Prostate gland (tissue), 2 donors: ENCODE data around the gene MAPK9. TPM values are rescaled to one million over a fixed set of nuclear protein-coding genes. Genes with fewer than 3 reads are reported as not detected.
"Not testable (repeated sequence)": the region's sequence is repeated elsewhere in the genome, so short reads cannot be mapped to it uniquely, and the experiment has no call there.

Experiments used
- DNase-seq: peaks from one replicate; pipeline ENCODE4 v3.0.0-alpha.2; 2019; ENCODE audit warnings: low spot score
- H3K27ac ChIP-seq, 2 donors: fragments of 200-600 bp; sonication (generic); 2 replicates each; pipeline ENCODE4 v1.5.1; 2017 to 2019
- H3K27me3 ChIP-seq: fragments of 200-600 bp; sonication (generic); replicated peaks from 2 replicates; pipeline ENCODE4 v1.5.1; 2019; ENCODE audit not compliant: insufficient read depth
- H3K36me3 ChIP-seq, 2 donors: fragments of 200-600 bp; sonication (generic); 1 replicate in 1 of 2; 2 replicates in 1 of 2; pipeline versions ENCODE4 v1.5.1 to v1.8.1; 2017 to 2019
- H3K4me1 ChIP-seq: fragments of 200-600 bp; sonication (generic); replicated peaks from 2 replicates; pipeline ENCODE4 v1.5.1; 2019
- H3K4me3 ChIP-seq, 2 donors: fragments of 200-600 bp; sonication (generic); 2 replicates each; pipeline ENCODE4 v1.5.1; 2017 to 2019
- H3K9me3 ChIP-seq: fragments of 200-600 bp; sonication (generic); 2 replicates; pipeline ENCODE4 v1.5.1; 2017
- POLR2A ChIP-seq: fragments of 450-650 bp; IDR thresholded peaks from one replicate; pipeline ENCODE4 v1.6.1; 2016; ENCODE audit warnings: antibody characterized with exemption, mild to moderate bottlenecking
- POLR2AphosphoS5 ChIP-seq: sonication (generic); formaldehyde crosslinking; IDR thresholded peaks from one replicate; pipeline ENCODE4 v1.6.1; 2017; ENCODE audit warnings: antibody characterized with exemption
- WGBS: methylation state at CpG from one replicate; pipeline ENCODE4 v1.1.5; 2018; 5-methylcytosine and 5-hydroxymethylcytosine counted together
- intact Hi-C: fragments of 100-400 bp; cut with DNase I; formaldehyde crosslinking; loops from one replicate; pipeline ENCODE4 v1.14.2; 2022
- total RNA-seq, 2 donors: library from RNA; depleted of rRNA; stranded (reverse); fragments of >200 nt; gene quantifications; one replicate each; pipeline ENCODE4 v1.1.0, GENCODE V29; 2016
- TF ChIP-seq, protein P1 (sequence below), 4 experiments: fragments of 200-600 bp in 2 of 4; fragments of 450-650 bp in 2 of 4; sonication (generic) in 2 of 4; IDR thresholded peaks; 1 replicate in 3 of 4; 2 replicates in 1 of 4; pipeline ENCODE4 v1.5.1; 2016 to 2019; ENCODE audit warnings: antibody characterized with exemption in 4 of 4, mild to moderate bottlenecking in 2 of 4, moderate library complexity in 2 of 4

The MAPK9 gene
- total RNA-seq, 2 donors from 2014 or later = 28.8 to 38.5 TPM

DNA sequence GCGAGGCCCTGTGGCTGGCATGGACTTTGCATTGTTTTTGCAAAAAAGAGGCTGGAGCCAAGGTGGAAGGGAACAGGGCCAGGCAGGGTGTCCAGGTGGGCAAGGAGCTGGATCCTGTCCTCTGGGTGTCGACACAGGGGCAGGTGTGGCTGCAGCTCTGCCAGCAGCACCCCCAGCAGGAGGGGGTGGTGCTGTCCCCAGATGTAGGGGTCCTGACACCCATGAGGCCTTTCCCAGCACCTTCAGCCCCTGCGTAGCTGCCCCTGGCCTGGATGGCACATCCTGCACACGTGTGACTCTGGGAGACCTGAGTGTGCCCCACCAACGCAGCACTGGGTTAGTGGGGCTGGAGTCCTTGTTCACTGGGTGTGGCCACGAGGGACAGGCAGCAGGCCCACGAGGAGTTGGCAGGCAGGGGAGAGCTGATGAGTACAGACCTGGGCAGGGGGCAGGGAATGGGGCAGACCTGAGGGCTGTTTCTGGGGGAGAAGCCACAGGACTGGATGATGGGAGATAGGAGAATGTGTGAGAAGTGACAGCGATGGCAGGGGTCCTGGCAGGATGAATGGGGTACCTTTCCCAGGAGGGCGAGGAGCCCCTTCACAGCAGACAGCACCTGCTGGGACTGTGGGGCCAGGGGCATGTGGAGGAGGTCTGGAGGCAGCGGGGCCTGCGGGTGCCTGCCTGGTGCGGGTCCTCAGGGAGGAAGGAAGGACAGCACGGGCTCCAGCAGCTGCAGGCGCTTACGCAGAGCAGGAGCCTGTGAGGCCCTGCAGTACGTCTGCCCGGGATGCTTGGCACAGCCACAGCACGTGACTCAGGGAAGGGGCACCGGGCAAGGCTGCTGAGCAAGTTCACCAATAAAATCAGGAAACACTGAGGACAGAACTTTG is 79.3 kb downstream of the MAPK9 start:
- DNase-seq = peak; percentile 35
- Histone ChIP-seq H3K27ac (no peak overlapping the region), H3K36me3 (no peaks in the 10 kb centered on the region), H3K27me3 (no peaks in the 10 kb centered on the region), H3K4me1 (no peaks in the 10 kb centered on the region), H3K9me3 (no peaks in the 10 kb centered on the region), H3K4me3 (no peak overlapping the region)
- 25% methylated on average over 18 of the region's 19 CpGs for WGBS
- TF ChIP-seq POLR2AphosphoS5 = peak; percentile 35
- TF ChIP-seq, protein P1, sequence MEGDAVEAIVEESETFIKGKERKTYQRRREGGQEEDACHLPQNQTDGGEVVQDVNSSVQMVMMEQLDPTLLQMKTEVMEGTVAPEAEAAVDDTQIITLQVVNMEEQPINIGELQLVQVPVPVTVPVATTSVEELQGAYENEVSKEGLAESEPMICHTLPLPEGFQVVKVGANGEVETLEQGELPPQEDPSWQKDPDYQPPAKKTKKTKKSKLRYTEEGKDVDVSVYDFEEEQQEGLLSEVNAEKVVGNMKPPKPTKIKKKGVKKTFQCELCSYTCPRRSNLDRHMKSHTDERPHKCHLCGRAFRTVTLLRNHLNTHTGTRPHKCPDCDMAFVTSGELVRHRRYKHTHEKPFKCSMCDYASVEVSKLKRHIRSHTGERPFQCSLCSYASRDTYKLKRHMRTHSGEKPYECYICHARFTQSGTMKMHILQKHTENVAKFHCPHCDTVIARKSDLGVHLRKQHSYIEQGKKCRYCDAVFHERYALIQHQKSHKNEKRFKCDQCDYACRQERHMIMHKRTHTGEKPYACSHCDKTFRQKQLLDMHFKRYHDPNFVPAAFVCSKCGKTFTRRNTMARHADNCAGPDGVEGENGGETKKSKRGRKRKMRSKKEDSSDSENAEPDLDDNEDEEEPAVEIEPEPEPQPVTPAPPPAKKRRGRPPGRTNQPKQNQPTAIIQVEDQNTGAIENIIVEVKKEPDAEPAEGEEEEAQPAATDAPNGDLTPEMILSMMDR (IDR thresholded peaks at IDR 0.05) = no peak
- intact Hi-C loops = no loop called here

DNA sequence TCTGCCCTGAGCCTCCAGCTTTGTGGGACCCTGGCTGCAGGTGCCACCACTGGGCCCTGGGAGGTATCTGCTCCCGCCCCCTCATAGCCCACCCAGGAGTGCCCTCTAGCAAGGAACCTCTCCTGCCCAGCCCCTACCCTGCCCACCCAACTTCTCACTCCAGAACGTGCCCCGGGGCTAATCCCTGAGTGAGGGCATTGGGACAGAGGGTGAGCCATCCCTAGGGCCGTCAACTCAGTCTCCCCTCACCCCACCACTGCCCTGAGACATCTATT is 80.2 kb downstream of the MAPK9 start:
- intact Hi-C loops = no loop called here
- DNase-seq = no peak
- Histone ChIP-seq H3K4me1 (no peaks in the 10 kb centered on the region), H3K27ac (no peak overlapping the region), H3K9me3 (no peaks in the 10 kb centered on the region), H3K4me3 (no peak overlapping the region), H3K27me3 (no peaks in the 10 kb centered on the region), H3K36me3 (no peaks in the 10 kb centered on the region)
- 90% methylated on average over 4 of the region's 4 CpGs for WGBS
- TF ChIP-seq, protein P1 (IDR thresholded peaks at IDR 0.05) = no peak
- TF ChIP-seq POLR2AphosphoS5 (no peak), POLR2A (no peak)

DNA sequence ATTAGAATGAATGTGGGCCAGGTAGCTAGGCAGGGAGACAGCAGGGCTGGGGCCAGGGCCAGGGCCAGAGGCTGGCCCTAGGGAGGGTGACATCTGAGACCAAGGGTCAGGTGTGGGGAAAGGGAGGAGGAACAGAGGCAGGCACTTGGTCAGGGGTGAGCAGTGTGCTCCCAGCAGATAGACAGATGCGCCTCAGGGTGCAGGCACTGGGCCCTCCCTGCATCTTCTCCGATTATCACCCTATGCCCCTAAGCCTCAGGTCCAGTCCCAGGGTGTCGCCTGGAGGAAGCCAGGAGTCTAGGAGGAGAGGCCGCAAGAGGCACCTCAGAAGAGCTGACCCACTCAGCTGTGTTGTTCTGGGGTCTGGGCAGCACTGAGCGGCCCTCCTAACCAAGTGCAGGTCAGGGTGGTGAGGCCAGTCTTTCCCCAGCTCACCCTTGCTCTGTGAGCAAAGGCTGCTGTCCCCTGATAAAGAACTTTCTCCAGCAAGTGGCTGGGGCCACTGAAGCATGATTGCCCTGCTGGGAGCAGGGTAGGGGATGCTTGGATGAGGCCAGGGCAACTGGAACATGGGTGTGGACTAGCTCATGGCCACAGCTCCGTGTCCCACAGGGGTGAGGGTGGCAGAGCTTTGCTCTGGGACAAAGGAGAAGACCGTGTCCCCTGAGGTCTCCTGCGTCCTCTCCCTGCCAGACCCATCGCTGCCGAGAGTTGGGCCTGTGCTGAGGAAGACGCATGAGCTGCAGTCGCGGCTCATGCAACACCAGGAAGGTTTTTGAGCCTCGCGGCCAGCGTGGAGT is 80.7 kb downstream of the MAPK9 start:
- Histone ChIP-seq H3K27me3 (no peaks in the 10 kb centered on the region), H3K9me3 (no peaks in the 10 kb centered on the region), H3K27ac (no peak overlapping the region), H3K4me3 (no peak overlapping the region), H3K36me3 (no peaks in the 10 kb centered on the region), H3K4me1 (no peaks in the 10 kb centered on the region)
- intact Hi-C loops = no loop called here
- TF ChIP-seq POLR2AphosphoS5 = no peak
- TF ChIP-seq, protein P1 (IDR thresholded peaks at IDR 0.05) = no peak
- TF ChIP-seq POLR2A = no peak
- WGBS = 95% methylated on average over 16 of the region's 16 CpGs
- no peak for DNase-seq

DNA sequence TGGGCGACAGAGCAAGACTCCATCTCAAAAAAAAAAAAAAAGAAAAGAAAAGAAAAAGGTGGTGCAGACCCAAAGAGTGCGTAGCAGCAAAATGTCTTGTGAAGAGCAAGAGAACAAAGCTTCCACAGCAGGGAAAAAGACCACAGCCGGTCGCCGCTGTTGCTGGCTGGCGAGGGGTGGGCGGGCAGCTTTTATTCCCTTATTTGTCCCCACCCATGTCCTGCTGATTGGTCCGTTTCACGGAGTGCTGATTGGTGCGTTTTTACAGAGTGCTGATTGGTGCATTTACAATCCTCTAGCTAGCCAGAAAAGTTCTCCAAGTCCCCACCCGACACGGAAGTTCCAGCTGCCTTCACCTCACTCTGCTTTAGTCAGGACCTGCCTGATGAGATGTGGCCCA is 81.8 kb downstream of the MAPK9 start:
- H3K27ac ChIP-seq, intact Hi-C loops, H3K36me3 ChIP-seq, H3K27me3 ChIP-seq, H3K4me1 ChIP-seq, H3K4me3 ChIP-seq, H3K9me3 ChIP-seq, DNase-seq: not testable (repeated sequence)
- WGBS = 94% methylated on average over 12 of the region's 12 CpGs

DNA sequence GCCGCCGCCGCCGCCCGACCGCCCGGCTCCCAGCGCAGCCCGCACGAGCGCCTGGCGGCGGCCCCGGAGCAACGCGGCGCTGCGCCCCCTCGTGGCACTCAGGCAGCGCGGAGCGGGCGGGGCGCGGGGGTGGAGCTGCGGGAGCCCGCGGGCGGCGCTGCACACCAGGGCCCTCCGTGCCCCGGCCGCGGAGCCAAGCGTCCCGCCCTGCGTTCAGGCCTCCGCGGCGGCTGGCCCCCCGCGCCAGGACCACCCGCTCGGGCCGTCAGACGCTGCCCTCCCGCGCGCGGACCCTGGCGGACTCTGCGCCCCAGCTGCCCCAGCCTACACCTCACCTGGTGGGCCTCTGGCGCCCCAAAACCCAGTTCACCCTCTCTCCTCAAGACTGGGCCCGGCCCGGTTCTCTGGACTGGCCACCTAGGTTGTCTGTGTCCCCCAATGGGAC is 82.7 kb downstream of the MAPK9 start, which contains the start of gene RASGEF1C:
TSS of gene RASGEF1C (minus strand) at position 75 of the 445 bp plus-strand sequence. CDS start 71,159 bp downstream, outside the sequence.
- DNase-seq = peak; percentile 44
- intact Hi-C loops = loop anchor here (2.0 kb wide), 1 partner anchor 80 kb away; no protein-coding TSS in a partner anchor
- H3K27me3 ChIP-seq = no peaks in the 10 kb centered on the region

More for the DNA sequence above, 82.7 kb downstream of the MAPK9 start, which contains the start of gene RASGEF1C:
- 17% methylated on average over 13 of the region's 55 CpGs for WGBS
- Histone ChIP-seq H3K4me3 (peak within 1 kb of the TSS; percentile 20 to 31), H3K36me3 (no peaks in the 10 kb centered on the region), H3K9me3 (no peaks in the 10 kb centered on the region), H3K27ac (no peak within 1 kb of the TSS), H3K4me1 (no peaks in the 10 kb centered on the region)
- TF ChIP-seq, protein P1 (IDR thresholded peaks at IDR 0.05) = peak in 2 of 4 experiments; percentile 45 to 62
- no peak for TF ChIP-seq POLR2A
